ENCODE measurements around the gene SH3RF1.

GRCh38 chr4:169293343-169294176 is 22.8 kb upstream of the SH3RF1 start:
- TF ChIP-seq CTCF (IDR thresholded peaks at IDR 0.05; ENCODE audit: borderline replicate concordance, extremely low read depth, low read length, poor library complexity, severe bottlenecking) (no peak), EZH2 (IDR thresholded peaks at IDR 0.05; ENCODE audit: borderline replicate concordance, low read depth, low read length, severe bottlenecking) (no peak)

Measured in DND-41 (cell line).